PC-9 (cell line): ENCODE results near the gene SMIM5.

Experiments used
- CTCF ChIP-seq: fragments of 200-600 bp; sonication (generic); conservative IDR thresholded peaks from 2 replicates; pipeline ENCODE4 v1.6.1; 2017; ENCODE audit warnings: mixed run types, antibody characterized with exemption, mild to moderate bottlenecking, moderate library complexity
- EZH2 ChIP-seq: fragments of 200-600 bp; sonication (generic); IDR thresholded peaks from 2 replicates; pipeline ENCODE4 v1.8.0; 2017; ENCODE audit warnings: antibody characterized with exemption, low read depth

GRCh38 chr17:75604034-75604695 is 29.1 kb upstream of the SMIM5 start:
- TF ChIP-seq CTCF (no peak), EZH2 (no peak)
